ENCODE results near the gene GALNT17. TPM values are rescaled to one million over a fixed set of nuclear protein-coding genes. Genes with fewer than 3 reads are reported as not detected.
"Not testable (repeated sequence)": the region's sequence is repeated elsewhere in the genome, so short reads cannot be mapped to it uniquely, and the experiment has no call there.

GALNT17 gene
- total RNA-seq, 1 donor from 2014 or later, result 2.2 TPM

- DNase-seq (ENCODE audit: low spot score), result no peak
These were observed 416.8 kb downstream of the GALNT17 start for GRCh38 chr7:71548746-71549145.

GRCh38 chr7:71553306-71553705 is 421.4 kb downstream of the GALNT17 start:
- DNase-seq (ENCODE audit: low spot score), result no peak

- no peak for DNase-seq (ENCODE audit: low spot score)
These were observed 423.8 kb downstream of the GALNT17 start for GRCh38 chr7:71555758-71556157.

- no peak for DNase-seq (ENCODE audit: low spot score)
These were observed 427.1 kb downstream of the GALNT17 start for GRCh38 chr7:71558806-71559613.

- DNase-seq (ENCODE audit: low spot score), result no peak
These were observed 428.5 kb downstream of the GALNT17 start for GRCh38 chr7:71560354-71560995.

- DNase-seq (ENCODE audit: low spot score), result no peak
These were observed 431.3 kb downstream of the GALNT17 start for GRCh38 chr7:71563276-71563675.

GRCh38 chr7:71566376-71566775 is 434.4 kb downstream of the GALNT17 start:
- DNase-seq (ENCODE audit: low spot score), result no peak

- DNase-seq (ENCODE audit: low spot score), result no peak
These were observed 435.0 kb downstream of the GALNT17 start for GRCh38 chr7:71566991-71567390.

GRCh38 chr7:71574153-71574860 is 442.4 kb downstream of the GALNT17 start:
- DNase-seq (ENCODE audit: low spot score), result no peak

- no peak for DNase-seq (ENCODE audit: low spot score)
These were observed 448.1 kb downstream of the GALNT17 start for GRCh38 chr7:71580027-71580426.

- no peak for DNase-seq (ENCODE audit: low spot score)
These were observed 452.3 kb downstream of the GALNT17 start for GRCh38 chr7:71584256-71584655.

- DNase-seq (ENCODE audit: low spot score), result no peak
These were observed 459.9 kb downstream of the GALNT17 start for GRCh38 chr7:71591876-71592275.

GRCh38 chr7:71592388-71592787 is 460.4 kb downstream of the GALNT17 start:
- DNase-seq (ENCODE audit: low spot score), result not testable (repeated sequence)

GRCh38 chr7:71594736-71595135 is 462.8 kb downstream of the GALNT17 start:
- no peak for DNase-seq (ENCODE audit: low spot score)

- DNase-seq (ENCODE audit: low spot score), result no peak
These were observed 463.2 kb downstream of the GALNT17 start for GRCh38 chr7:71595176-71595575.

GRCh38 chr7:71598553-71598952 is 466.6 kb downstream of the GALNT17 start:
- no peak for DNase-seq (ENCODE audit: low spot score)

- DNase-seq (ENCODE audit: low spot score), result no peak
These were observed 469.9 kb downstream of the GALNT17 start for GRCh38 chr7:71601851-71602250.

GRCh38 chr7:71604818-71605414 is 473.0 kb downstream of the GALNT17 start:
- DNase-seq (ENCODE audit: low spot score), result no peak

GRCh38 chr7:71611986-71612385 is 480.0 kb downstream of the GALNT17 start:
- no peak for DNase-seq (ENCODE audit: low spot score)

- no peak for DNase-seq (ENCODE audit: low spot score)
These were observed 481.0 kb downstream of the GALNT17 start for GRCh38 chr7:71612911-71613310.

- DNase-seq (ENCODE audit: low spot score), result no peak
These were observed 481.4 kb downstream of the GALNT17 start for GRCh38 chr7:71613313-71613712.

GRCh38 chr7:71615017-71615416 is 483.1 kb downstream of the GALNT17 start:
- DNase-seq (ENCODE audit: low spot score), result no peak

All from mesenteric fat pad (tissue), 1 donor.